Measurements from ENCODE around the gene STAP1.

STAP1 gene

GRCh38 chr4:67571975-67572374, 13.4 kb downstream of the STAP1 start:
- peak overlapping the region; percentile 53 for H3K4me3 ChIP-seq (ENCODE audit: low read length)
- H3K4me1 ChIP-seq (ENCODE audit: control insufficient read depth, low read length): peaks cover 94% of the 10 kb centered on the region
- no peaks in the 10 kb centered on the region for H3K9me2 ChIP-seq (replicated peaks; ENCODE audit: control insufficient read depth, low read length)
- peak overlapping the region; percentile 82 for H3K4me2 ChIP-seq (ENCODE audit: low read length)
- peaks cover 78% of the 10 kb centered on the region for H3K36me3 ChIP-seq (ENCODE audit: control insufficient read depth, low read length)
- no peaks in the 10 kb centered on the region for H3K27me3 ChIP-seq (ENCODE audit: control insufficient read depth, low read length)
- H3K79me2 ChIP-seq (ENCODE audit: control insufficient read depth, low read length): peaks cover 89% of the 10 kb centered on the region
- no peaks in the 10 kb centered on the region for H3K9me3 ChIP-seq (ENCODE audit: control insufficient read depth, insufficient read depth, low read length)
- H3K27ac ChIP-seq (ENCODE audit: low read depth, low read length): peak overlapping the region; percentile 94
- H3F3A ChIP-seq (ENCODE audit: control insufficient read depth, insufficient read depth): peaks cover 47% of the 10 kb centered on the region
- H4K20me1 ChIP-seq (ENCODE audit: control insufficient read depth, insufficient read depth, low read depth, low read length): no peaks in the 10 kb centered on the region
- TF ChIP-seq EZH2phosphoT487 (IDR thresholded peaks at IDR 0.05; ENCODE audit: borderline replicate concordance, low read length) (no peak), CTCF (IDR thresholded peaks at IDR 0.05; ENCODE audit: low read depth, low read length, poor library complexity, severe bottlenecking) (no peak)

GRCh38 chr4:67573193-67573592, 14.7 kb downstream of the STAP1 start:
- H3F3A ChIP-seq (ENCODE audit: control insufficient read depth, insufficient read depth): peaks cover 47% of the 10 kb centered on the region
- TF ChIP-seq CTCF (IDR thresholded peaks at IDR 0.05; ENCODE audit: low read depth, low read length, poor library complexity, severe bottlenecking) (no peak), EZH2phosphoT487 (IDR thresholded peaks at IDR 0.05; ENCODE audit: borderline replicate concordance, low read length) (no peak)
- H3K9me2 ChIP-seq (replicated peaks; ENCODE audit: control insufficient read depth, low read length): no peaks in the 10 kb centered on the region
- H3K36me3 ChIP-seq (ENCODE audit: control insufficient read depth, low read length): peaks cover 77% of the 10 kb centered on the region
- H3K27ac ChIP-seq (ENCODE audit: low read depth, low read length): peak overlapping the region; percentile 94
- peaks cover 86% of the 10 kb centered on the region for H3K4me1 ChIP-seq (ENCODE audit: control insufficient read depth, low read length)
- peak overlapping the region; percentile 53 for H3K4me3 ChIP-seq (ENCODE audit: low read length)
- no peaks in the 10 kb centered on the region for H3K9me3 ChIP-seq (ENCODE audit: control insufficient read depth, insufficient read depth, low read length)
- no peaks in the 10 kb centered on the region for H3K27me3 ChIP-seq (ENCODE audit: control insufficient read depth, low read length)
- H3K79me2 ChIP-seq (ENCODE audit: control insufficient read depth, low read length): peaks cover 84% of the 10 kb centered on the region
- peak overlapping the region; percentile 82 for H3K4me2 ChIP-seq (ENCODE audit: low read length)
- no peaks in the 10 kb centered on the region for H4K20me1 ChIP-seq (ENCODE audit: control insufficient read depth, insufficient read depth, low read depth, low read length)

- Histone ChIP-seq H3K4me3 (ENCODE audit: low read length) (peak overlapping the region; percentile 71), H3K9me2 (replicated peaks; ENCODE audit: control insufficient read depth, low read length) (no peaks in the 10 kb centered on the region), H3F3A (ENCODE audit: control insufficient read depth, insufficient read depth) (peaks cover 43% of the 10 kb centered on the region), H3K4me1 (ENCODE audit: control insufficient read depth, low read length) (peaks cover 69% of the 10 kb centered on the region), H3K4me2 (ENCODE audit: low read length) (peak overlapping the region; percentile 82), H3K27me3 (ENCODE audit: control insufficient read depth, low read length) (no peaks in the 10 kb centered on the region), H3K9me3 (ENCODE audit: control insufficient read depth, insufficient read depth, low read length) (no peaks in the 10 kb centered on the region), H3K36me3 (ENCODE audit: control insufficient read depth, low read length) (peaks cover 83% of the 10 kb centered on the region), H3K27ac (ENCODE audit: low read depth, low read length) (peak overlapping the region; percentile 94), H3K79me2 (ENCODE audit: control insufficient read depth, low read length) (peaks cover 69% of the 10 kb centered on the region), H4K20me1 (ENCODE audit: control insufficient read depth, insufficient read depth, low read depth, low read length) (no peaks in the 10 kb centered on the region)
- TF ChIP-seq EZH2phosphoT487 (IDR thresholded peaks at IDR 0.05; ENCODE audit: borderline replicate concordance, low read length): no peak
- TF ChIP-seq CTCF (IDR thresholded peaks at IDR 0.05; ENCODE audit: low read depth, low read length, poor library complexity, severe bottlenecking): no peak
Observed at GRCh38 chr4:67575232-67576058, 16.9 kb downstream of the STAP1 start.

Data from DOHH2 (cell line).